CD14-positive monocyte (primary cell): Measurements from ENCODE around the gene MSI2. TPM values are rescaled to one million over a fixed set of nuclear protein-coding genes. Genes with fewer than 3 reads are reported as not detected.

Source experiments
- DNase-seq, 3 donors: peaks; one replicate each; pipeline ENCODE4 v3.0.0-alpha.2; 2011 to 2022
- H2AFZ ChIP-seq: 2 replicates; pipeline ENCODE4 v1.6.0; 2012; ENCODE audit warnings: mild to moderate bottlenecking, low read depth, low read length, inconsistent platforms; ENCODE audit not compliant: insufficient read depth, poor library complexity, severe bottlenecking
- H3K27ac ChIP-seq, 2 donors: 1 replicate in 1 of 2; 2 replicates in 1 of 2; pipeline ENCODE4 v1.5.1; 2012 to 2013; ENCODE audit warnings: low read length in 2 of 2, control low read depth in 1 of 2, inconsistent platforms in 1 of 2, low read depth in 1 of 2, mild to moderate bottlenecking in 1 of 2
- H3K27me3 ChIP-seq, 2 donors: one replicate each; pipeline versions ENCODE4 v1.6.0 to v1.6.1; 2011 to 2013; ENCODE audit warnings: low read length in 2 of 2; ENCODE audit not compliant: control insufficient read depth in 2 of 2, insufficient read depth in 2 of 2
- H3K36me3 ChIP-seq, 2 donors: replicated peaks in 1 of 2; 1 replicate in 1 of 2; 2 replicates in 1 of 2; pipeline versions ENCODE4 v1.5.1 to v1.6.1; 2012 to 2013; ENCODE audit warnings: low read length in 2 of 2, control low read depth in 1 of 2, inconsistent platforms in 1 of 2, mild to moderate bottlenecking in 1 of 2; ENCODE audit not compliant: insufficient read depth in 2 of 2, control insufficient read depth in 1 of 2
- H3K4me1 ChIP-seq, 2 donors: 1 replicate in 1 of 2; 2 replicates in 1 of 2; pipeline versions ENCODE4 v1.5.1 to v1.6.1; 2012 to 2013; ENCODE audit warnings: low read length in 2 of 2, control low read depth in 1 of 2, inconsistent platforms in 1 of 2, mild to moderate bottlenecking in 1 of 2, moderate library complexity in 1 of 2; ENCODE audit not compliant: insufficient read depth in 2 of 2, control insufficient read depth in 1 of 2
- H3K4me2 ChIP-seq: replicated peaks from 2 replicates; pipeline ENCODE3; 2012; ENCODE audit warnings: low read length, moderate library complexity, mild to moderate bottlenecking; ENCODE audit not compliant: poor library complexity, severe bottlenecking; ENCODE audit errors: extremely low read depth
- H3K4me3 ChIP-seq, 3 experiments: fragments of 200-600 bp in 1 of 3; sonication (generic) in 1 of 3; replicated peaks in 1 of 3; 1 replicate in 2 of 3; 2 replicates in 1 of 3; pipeline ENCODE4 v1.5.1; 2011 to 2013; ENCODE audit warnings: low read length in 3 of 3, mild to moderate bottlenecking in 3 of 3, control low read depth in 2 of 3, low read depth in 2 of 3, inconsistent platforms in 1 of 3, moderate library complexity in 1 of 3
- H3K79me2 ChIP-seq: 2 replicates; pipeline ENCODE4 v1.6.0; 2012; ENCODE audit warnings: mild to moderate bottlenecking, control low read depth, inconsistent platforms, low read length, moderate library complexity; ENCODE audit not compliant: insufficient read depth
- H3K9ac ChIP-seq: 2 replicates; pipeline ENCODE4 v1.6.0; 2017; ENCODE audit warnings: low read length, mild to moderate bottlenecking; ENCODE audit not compliant: insufficient read depth, poor library complexity, severe bottlenecking
- H3K9me3 ChIP-seq, 2 donors: replicated peaks in 1 of 2; 1 replicate in 1 of 2; 2 replicates in 1 of 2; pipeline versions ENCODE4 v1.5.1 to v1.6.1; 2012 to 2013; ENCODE audit warnings: low read length in 2 of 2, control low read depth in 1 of 2; ENCODE audit not compliant: control insufficient read depth in 1 of 2, insufficient read depth in 1 of 2
- H4K20me1 ChIP-seq: 2 replicates; pipeline ENCODE4 v1.6.0; 2012; ENCODE audit warnings: mild to moderate bottlenecking, low read length, control low read depth, moderate library complexity; ENCODE audit not compliant: insufficient read depth
- H3K27ac Mint-ChIP-seq, 7 donors: one replicate each; pipeline ENCODE4 v1.8.0; 2020; ENCODE audit warnings: mild to moderate bottlenecking in 7 of 7, mixed read lengths in 7 of 7, moderate library complexity in 6 of 7, inconsistent platforms in 2 of 7
- H3K27me3 Mint-ChIP-seq, 3 donors: one replicate each; pipeline ENCODE4 v1.8.0; 2021 to 2022; ENCODE audit warnings: low read depth in 3 of 3, mild to moderate bottlenecking in 3 of 3, mixed read lengths in 3 of 3, moderate library complexity in 3 of 3, inconsistent platforms in 1 of 3
- H3K36me3 Mint-ChIP-seq, 2 donors: one replicate each; pipeline ENCODE4 v1.8.0; 2020; ENCODE audit warnings: mixed read lengths in 2 of 2, inconsistent platforms in 1 of 2, mild to moderate bottlenecking in 1 of 2
- H3K4me1 Mint-ChIP-seq: one replicate; pipeline ENCODE4 v1.8.0; 2020; ENCODE audit warnings: mild to moderate bottlenecking, mixed read lengths
- H3K4me3 Mint-ChIP-seq, 2 donors: one replicate each; pipeline ENCODE4 v1.8.0; 2020; ENCODE audit warnings: mild to moderate bottlenecking in 2 of 2, mixed read lengths in 2 of 2, moderate library complexity in 1 of 2
- H3K9me3 Mint-ChIP-seq, 7 donors: one replicate each; pipeline ENCODE4 v1.8.0; 2020 to 2022; ENCODE audit warnings: mixed read lengths in 7 of 7, mild to moderate bottlenecking in 6 of 7, moderate library complexity in 6 of 7, inconsistent platforms in 2 of 7
- CTCF ChIP-seq: fragments of 200-600 bp; IDR thresholded peaks from one replicate; pipeline ENCODE4 v1.8.0; 2022; ENCODE audit warnings: antibody characterized with exemption, mild to moderate bottlenecking
- WGBS: methylation state at CpG from one replicate; pipeline ENCODE4 v1.1.5; 2013; ENCODE audit warnings: missing lambda C conversion rate; ENCODE audit not compliant: insufficient coverage; 5-methylcytosine and 5-hydroxymethylcytosine counted together
- intact Hi-C, 2 donors: fragments of 100-400 bp; cut with micrococcal nuclease; formaldehyde crosslinking; loops; one replicate each; pipeline versions ENCODE4 v1.15.0 to v1.15.1; 2023
- polyA plus RNA-seq, 3 donors: library from polyadenylated mRNA; depleted of rRNA in 1 of 3; unstranded in 2 of 3; stranded (reverse) in 1 of 3; fragments of 300-500 nt in 2 of 3; fragments of >200 nt in 1 of 3; fragmentation: Illumina TruSeq in 2 of 3; gene quantifications; 1 replicate in 2 of 3; 2 replicates in 1 of 3; pipeline ENCODE4 v1.2.3, GENCODE V29; 2012 to 2021

The MSI2 gene
- polyA plus RNA-seq, 3 donors = 0.20 to 6.6 (median 0.37) TPM

GRCh38 chr17:57282296-57282695, 26.0 kb downstream of the MSI2 start:
- peaks cover 27% of the 10 kb centered on the region for H3K4me1 Mint-ChIP-seq
- peaks cover 0 to 4% (median 3%) of the 10 kb centered on the region in 3 donors for H3K27me3 Mint-ChIP-seq
- Histone ChIP-seq H3K79me2 (no peaks in the 10 kb centered on the region), H3K9ac (no peak overlapping the region), H3K27me3 (no peaks in the 10 kb centered on the region), H3K4me3 (no peak overlapping the region), H4K20me1 (no peaks in the 10 kb centered on the region), H3K36me3 (peaks cover 0 to 7% of the 10 kb centered on the region in 2 donors), H3K27ac (no peak overlapping the region), H3K4me2 (no peak overlapping the region), H2AFZ (no peak overlapping the region), H3K4me1 (peaks cover 15 to 17% of the 10 kb centered on the region in 2 donors), H3K9me3 (no peaks in the 10 kb centered on the region)
- peaks cover 14 to 37% of the 10 kb centered on the region in 2 donors for H3K36me3 Mint-ChIP-seq
- WGBS = no CpG with 5 or more reads among the region's 1 CpG
- no peaks in the 10 kb centered on the region for H3K9me3 Mint-ChIP-seq
- H3K27ac Mint-ChIP-seq = no peak overlapping the region
- intact Hi-C loops = no loop called here
- H3K4me3 Mint-ChIP-seq = no peak overlapping the region
- DNase-seq = no peak
- no peak for TF ChIP-seq CTCF

- H3K4me1 Mint-ChIP-seq = peaks cover 36% of the 10 kb centered on the region
These were observed 27.1 kb downstream of the MSI2 start for GRCh38 chr17:57283203-57283971.

More at GRCh38 chr17:57283203-57283971, 27.1 kb downstream of the MSI2 start:
- Mint-ChIP-seq H3K9me3 (no peaks in the 10 kb centered on the region), H3K4me3 (no peak overlapping the region), H3K36me3 (peaks cover 12 to 30% of the 10 kb centered on the region in 2 donors), H3K27me3 (peaks cover under 1 to 4% (median 3%) of the 10 kb centered on the region in 3 donors), H3K27ac (no peak overlapping the region)
- DNase-seq = no peak
- peaks cover 17% of the 10 kb centered on the region in 2 donors for H3K4me1 ChIP-seq
- H2AFZ ChIP-seq = no peak overlapping the region
- H3K9me3 ChIP-seq = no peaks in the 10 kb centered on the region
- H3K4me3 ChIP-seq = no peak overlapping the region
- peaks cover 0 to 7% of the 10 kb centered on the region in 2 donors for H3K36me3 ChIP-seq
- TF ChIP-seq CTCF = no peak
- no peak overlapping the region for H3K27ac ChIP-seq
- H4K20me1 ChIP-seq = peaks cover 1% of the 10 kb centered on the region
- H3K9ac ChIP-seq = no peak overlapping the region
- intact Hi-C loops = no loop called here
- H3K27me3 ChIP-seq = no peaks in the 10 kb centered on the region
- H3K4me2 ChIP-seq = no peak overlapping the region
- H3K79me2 ChIP-seq = no peaks in the 10 kb centered on the region
- 94% methylated on average over 10 of the region's 18 CpGs for WGBS
